Coronary artery (tissue), 2 donors: ENCODE measurements around the gene PAMR1.

Experiments
- DNase-seq: peaks from one replicate; pipeline ENCODE4 v3.0.0-alpha.2; 2017; ENCODE audit warnings: low spot score
- H3K27ac ChIP-seq, 2 donors: fragments of 200-600 bp; sonication (generic); one replicate each; pipeline ENCODE4 v1.5.1; 2016 to 2019
- H3K4me3 ChIP-seq: fragments of 200-600 bp; sonication (generic); 2 replicates; pipeline ENCODE4 v1.5.1; 2016; ENCODE audit warnings: mild to moderate bottlenecking, moderate library complexity
- TF ChIP-seq, protein P1 (sequence below): fragments of 200-600 bp; sonication (generic); IDR thresholded peaks from one replicate; pipeline ENCODE4 v1.5.1; 2019; ENCODE audit warnings: antibody characterized with exemption

The PAMR1 gene

DNA sequence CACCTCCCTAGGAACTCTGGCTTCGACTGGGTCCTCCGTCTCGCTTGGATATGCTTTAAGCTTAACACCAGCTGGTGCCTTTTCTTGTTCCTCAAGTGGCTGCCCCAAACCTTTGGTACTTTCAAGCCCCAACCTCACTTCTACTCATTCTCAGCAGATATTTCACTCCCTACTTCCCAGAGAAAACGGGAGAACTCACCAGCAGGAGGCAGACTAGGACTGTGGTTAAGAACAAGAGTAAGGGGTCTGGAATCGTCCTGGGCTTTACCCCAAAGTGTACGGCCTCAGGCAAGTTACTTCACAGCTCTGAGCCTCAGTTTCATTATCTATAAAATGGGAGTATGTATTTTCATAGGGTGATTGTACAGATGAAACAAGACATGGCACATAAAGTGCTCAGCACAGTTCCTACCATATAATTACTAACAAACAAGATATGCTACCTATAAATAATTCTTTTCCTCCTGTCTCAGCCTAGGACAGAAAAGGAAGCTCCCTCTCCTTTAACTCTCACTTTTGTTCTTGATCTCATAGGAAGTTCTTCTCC lies 37.8 kb downstream of the PAMR1 start:
- DNase-seq = no peak
- TF ChIP-seq, protein P1, sequence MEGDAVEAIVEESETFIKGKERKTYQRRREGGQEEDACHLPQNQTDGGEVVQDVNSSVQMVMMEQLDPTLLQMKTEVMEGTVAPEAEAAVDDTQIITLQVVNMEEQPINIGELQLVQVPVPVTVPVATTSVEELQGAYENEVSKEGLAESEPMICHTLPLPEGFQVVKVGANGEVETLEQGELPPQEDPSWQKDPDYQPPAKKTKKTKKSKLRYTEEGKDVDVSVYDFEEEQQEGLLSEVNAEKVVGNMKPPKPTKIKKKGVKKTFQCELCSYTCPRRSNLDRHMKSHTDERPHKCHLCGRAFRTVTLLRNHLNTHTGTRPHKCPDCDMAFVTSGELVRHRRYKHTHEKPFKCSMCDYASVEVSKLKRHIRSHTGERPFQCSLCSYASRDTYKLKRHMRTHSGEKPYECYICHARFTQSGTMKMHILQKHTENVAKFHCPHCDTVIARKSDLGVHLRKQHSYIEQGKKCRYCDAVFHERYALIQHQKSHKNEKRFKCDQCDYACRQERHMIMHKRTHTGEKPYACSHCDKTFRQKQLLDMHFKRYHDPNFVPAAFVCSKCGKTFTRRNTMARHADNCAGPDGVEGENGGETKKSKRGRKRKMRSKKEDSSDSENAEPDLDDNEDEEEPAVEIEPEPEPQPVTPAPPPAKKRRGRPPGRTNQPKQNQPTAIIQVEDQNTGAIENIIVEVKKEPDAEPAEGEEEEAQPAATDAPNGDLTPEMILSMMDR = no peak
- Histone ChIP-seq H3K27ac (no peak overlapping the region), H3K4me3 (no peak overlapping the region)

DNA sequence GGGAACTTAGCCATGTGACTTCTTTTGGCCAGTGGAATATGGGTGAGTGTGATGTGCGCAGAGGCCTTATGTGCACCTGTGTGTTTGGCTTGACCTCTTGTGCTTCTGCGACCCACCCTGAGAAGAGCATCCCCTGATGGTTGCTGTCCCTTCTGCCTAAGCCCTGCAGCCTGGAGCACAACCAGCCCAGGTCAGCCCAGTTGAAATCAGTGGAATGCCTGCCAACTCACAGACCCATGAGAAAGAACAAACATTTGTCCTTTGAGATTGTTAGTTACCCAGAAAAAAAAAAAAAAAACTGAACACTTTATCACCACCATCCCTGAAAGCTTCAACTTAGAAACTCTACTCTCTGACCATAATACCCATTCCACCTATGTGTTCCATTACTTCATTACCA lies 38.5 kb downstream of the PAMR1 start:
- TF ChIP-seq, protein P1 = no peak
- no peak for DNase-seq
- Histone ChIP-seq H3K4me3 (no peak overlapping the region), H3K27ac (no peak overlapping the region)

DNA sequence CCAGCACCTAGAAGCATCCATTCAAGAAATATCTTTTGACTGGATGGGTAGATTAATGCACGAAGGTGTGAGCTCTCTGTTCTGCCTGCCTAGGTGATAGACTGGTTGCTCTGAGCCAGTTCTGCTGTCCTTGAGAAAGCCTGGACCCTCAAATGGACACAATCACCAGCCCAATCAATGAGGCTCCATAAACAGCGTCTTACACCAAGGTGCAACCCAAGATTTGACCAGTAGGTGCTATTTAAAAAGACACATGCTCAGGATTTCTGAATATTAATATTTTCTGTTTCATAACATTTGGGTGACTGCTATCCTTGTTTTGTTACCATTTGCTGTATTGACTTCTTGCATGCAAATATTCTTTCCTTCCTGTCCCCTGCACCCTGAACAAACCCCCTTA lies 39.0 kb downstream of the PAMR1 start:
- TF ChIP-seq, protein P1 = no peak
- no peak overlapping the region for H3K27ac ChIP-seq
- DNase-seq = no peak
- H3K4me3 ChIP-seq = no peak overlapping the region

DNA sequence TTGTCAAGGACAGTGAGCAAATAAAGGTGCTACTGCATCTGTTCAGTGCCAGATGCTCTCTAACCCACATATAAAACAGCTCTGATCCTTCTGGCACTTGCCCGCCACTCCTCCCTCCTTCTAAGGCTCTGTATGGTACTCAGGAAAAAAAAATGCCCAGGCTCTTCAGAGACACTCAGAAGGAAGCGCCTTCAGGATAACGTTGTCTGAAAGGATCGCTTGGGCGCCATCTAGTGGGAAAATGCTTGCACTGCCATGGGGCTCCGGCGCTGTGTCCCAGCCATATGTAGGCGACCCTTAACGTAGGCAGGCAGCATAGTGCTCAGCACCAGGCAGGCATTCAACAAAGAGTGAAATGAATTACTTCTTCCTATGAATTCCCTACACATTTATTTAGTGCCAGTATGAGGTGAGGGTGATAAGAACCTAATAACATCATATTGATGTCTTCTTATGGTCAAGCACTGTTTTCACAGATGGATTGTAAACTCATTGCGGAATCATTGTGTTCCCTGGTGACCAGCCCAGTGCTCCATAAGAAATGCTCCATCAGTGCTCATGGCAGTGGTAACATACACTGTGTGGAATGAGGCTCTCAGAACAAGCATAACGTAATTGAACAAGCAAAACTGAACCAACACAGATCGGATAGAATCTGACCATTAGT lies 39.6 kb downstream of the PAMR1 start:
- Histone ChIP-seq H3K4me3 (no peak overlapping the region), H3K27ac (no peak overlapping the region)
- DNase-seq = peak; percentile 77
- TF ChIP-seq, protein P1 = peak; percentile 95

DNA sequence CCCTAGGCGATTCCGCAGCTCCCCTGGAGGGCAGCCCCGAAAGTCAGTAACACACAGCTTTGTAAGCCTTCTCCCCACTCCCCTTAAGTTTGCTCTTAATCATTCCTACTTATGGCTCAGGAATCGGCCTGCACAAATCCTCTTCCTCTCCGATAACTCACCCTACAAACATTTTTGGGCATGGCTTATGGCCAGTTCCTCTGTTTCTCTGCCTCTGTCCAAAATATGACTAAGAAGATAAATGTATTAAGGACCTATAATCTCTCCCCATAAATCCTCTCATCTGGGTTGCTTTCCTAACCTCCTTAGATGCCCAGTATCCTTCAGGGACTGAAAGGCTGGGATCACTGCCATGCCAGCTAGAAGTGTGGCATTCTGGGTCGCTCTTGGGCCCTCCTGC lies 41.0 kb downstream of the PAMR1 start:
- TF ChIP-seq, protein P1 = no peak
- DNase-seq = no peak
- H3K27ac ChIP-seq = no peak overlapping the region
- no peak overlapping the region for H3K4me3 ChIP-seq

DNA sequence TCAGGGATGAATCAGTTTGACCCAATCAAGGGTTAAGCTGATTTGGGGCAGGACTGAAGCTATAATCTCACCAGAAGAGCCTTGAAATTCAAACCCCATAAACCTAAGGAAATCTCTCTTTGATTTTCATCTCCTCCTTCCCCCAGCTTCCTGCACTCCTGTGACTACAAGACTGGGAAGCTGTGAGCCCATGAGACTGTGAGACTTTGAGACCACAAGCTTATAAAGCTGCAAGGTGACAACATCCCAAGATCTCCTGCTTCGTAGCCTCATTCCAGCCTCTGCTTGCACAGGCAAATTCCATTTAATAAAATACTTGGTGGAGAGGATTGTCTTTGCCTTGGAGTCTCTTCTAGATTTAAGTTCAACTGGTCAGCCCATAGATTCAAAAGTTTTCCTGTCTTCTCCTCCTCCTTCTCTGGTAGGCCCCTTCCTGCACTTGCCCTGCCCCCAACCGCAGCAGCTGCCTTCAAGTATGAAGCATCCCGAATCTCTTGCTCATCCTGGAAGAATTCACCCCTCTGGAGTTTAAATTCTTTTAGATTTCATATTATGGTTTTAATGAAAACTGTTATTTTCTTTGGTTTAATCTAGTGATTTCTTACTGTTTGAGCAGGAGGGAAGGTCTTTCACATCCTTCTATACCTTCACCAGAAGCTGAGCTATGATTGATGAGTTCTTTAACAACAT lies 42.1 kb downstream of the PAMR1 start:
- H3K4me3 ChIP-seq = no peak overlapping the region
- no peak overlapping the region for H3K27ac ChIP-seq
- TF ChIP-seq, protein P1 = no peak
- DNase-seq = no peak

DNA sequence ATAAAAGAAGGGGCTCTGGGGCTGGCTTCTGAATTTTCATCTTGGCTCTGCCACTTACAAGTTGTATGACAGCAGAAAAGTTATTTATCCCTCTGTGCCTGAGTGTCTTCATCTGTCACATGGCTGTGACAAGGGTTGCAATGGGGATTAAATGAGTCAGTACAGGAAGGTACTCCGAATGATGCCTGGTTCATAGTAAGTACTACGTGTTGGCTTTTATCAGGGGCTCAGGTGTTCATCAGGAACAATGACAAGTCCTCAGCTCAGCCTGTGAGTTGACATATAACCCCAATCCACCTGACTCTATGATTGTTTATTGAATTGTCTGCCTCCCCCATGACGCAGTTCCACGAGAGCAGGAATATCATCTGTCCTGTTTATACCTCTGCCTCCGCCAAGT lies 45.7 kb downstream of the PAMR1 start:
- H3K4me3 ChIP-seq = no peak overlapping the region
- no peak overlapping the region for H3K27ac ChIP-seq
- DNase-seq = no peak
- TF ChIP-seq, protein P1 = no peak
